LHCN-M2 (cell line): ENCODE measurements around the gene S100B. TPM values are rescaled to one million over a fixed set of nuclear protein-coding genes. Genes with fewer than 3 reads are reported as not detected.
"Not testable (repeated sequence)": the region's sequence is repeated elsewhere in the genome, so short reads cannot be mapped to it uniquely, and the experiment has no call there.

Experiments used
- DNase-seq: peaks from one replicate; pipeline ENCODE4 v3.0.0-alpha.2; 2012; ENCODE audit warnings: low read depth
- polyA plus RNA-seq: library from polyadenylated mRNA; unstranded; fragments of >200 nt; gene quantifications from one replicate; pipeline ENCODE4 v1.2.1, GENCODE V29; 2012; ENCODE audit warnings: missing spikeins
- total RNA-seq: library from RNA; depleted of rRNA; stranded (reverse); fragments of >200 nt; gene quantifications from 2 replicates; pipeline ENCODE4 v1.2.3, GENCODE V29; 2014; rRNA removed

S100B gene
- total RNA-seq: not detected in 2 replicates
- not detected for polyA plus RNA-seq

DNA sequence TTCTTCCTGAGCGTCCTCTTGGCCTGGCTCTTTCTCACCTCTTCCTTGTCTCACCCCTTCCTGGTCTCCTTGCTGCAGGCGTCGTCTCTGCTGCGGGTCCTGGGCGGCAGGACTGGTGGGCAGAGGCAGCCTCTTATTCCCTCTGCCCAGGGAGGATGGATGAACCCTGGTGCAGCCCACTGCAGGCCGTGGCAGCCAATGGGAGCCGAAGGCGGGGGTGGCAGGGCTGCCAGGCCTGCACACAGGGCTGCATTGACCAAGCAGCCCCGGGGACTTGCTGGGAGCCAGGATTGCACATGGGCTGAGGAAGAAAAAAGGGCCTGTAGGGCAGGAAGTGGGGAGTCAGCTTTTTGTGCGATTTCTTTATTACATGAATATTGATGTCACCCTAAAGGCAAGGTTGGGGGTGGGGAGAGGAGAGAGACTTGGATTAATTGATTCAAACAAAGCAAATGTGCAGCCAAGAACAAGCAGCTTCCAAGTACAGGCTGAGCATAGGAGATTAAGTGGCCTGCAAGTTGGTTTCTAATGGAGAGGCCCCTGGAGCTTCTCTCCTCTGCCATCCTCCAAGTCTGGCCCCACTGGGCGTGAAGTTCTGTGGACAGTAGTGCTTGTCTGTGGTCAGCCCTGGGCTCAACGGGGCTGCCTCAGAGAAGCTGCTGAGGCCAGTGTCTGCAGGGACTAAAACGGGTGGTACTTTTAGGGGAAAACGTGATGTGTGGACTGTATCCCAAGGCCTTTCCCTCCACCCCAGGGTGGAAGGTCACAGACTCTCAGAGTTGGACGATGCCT lies at the start of gene S100B:
TSS of gene S100B (minus strand) at position 108 of the 792 bp plus-strand sequence. CDS start 2,667 bp downstream, outside the sequence.
- no peak for DNase-seq

DNA sequence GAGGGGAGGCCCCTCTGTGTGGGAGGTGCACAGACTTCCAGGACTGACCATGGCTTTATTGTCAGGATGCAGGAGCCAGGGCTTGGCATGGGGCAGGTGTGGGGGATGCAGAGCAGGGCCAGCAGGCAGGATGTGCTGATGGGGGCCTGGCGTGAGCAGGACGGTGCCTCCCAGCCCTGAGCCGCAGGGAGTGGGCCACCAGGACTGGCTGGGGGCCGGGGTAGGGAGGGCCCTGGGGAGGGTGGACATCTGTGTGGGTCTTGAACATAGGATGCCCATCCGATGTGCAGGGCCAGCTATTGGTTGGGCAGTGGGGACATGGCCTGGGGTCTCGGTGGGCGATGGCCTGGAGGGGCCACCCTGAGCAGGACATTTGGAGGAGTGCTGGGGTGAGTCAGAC lies 46.2 kb upstream of the S100B start:
- no peak for DNase-seq

DNA sequence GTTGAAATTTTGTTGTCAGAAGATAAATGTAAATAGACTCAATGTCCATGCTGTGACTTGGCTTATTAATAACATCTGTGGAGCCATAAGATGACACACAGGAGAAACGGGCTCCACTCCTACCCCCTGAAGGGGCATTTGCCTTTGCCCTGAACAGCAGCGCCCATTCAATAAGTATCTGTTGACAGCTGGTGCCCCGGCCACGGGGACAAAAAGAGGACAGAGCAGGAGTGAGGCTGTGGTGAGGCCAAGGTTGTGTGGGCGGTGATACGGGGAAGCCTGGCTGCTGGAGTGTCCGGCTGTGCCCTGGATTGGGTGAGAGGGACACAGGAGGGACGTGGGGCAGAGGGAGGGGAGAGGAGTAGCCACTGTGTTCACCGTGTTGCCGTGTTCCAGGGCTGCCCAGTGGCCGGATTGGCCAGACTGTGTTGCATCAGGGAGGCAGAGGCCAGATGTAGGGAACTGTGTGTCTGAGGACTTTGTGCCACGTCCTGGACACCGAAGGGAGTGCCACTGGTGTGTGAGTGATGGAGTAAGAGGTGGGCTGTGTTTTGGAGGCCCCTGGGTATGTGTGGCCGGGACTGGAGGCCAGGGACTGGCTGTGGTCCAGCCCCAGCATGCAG lies 45.7 kb upstream of the S100B start:
- DNase-seq: no peak

DNA sequence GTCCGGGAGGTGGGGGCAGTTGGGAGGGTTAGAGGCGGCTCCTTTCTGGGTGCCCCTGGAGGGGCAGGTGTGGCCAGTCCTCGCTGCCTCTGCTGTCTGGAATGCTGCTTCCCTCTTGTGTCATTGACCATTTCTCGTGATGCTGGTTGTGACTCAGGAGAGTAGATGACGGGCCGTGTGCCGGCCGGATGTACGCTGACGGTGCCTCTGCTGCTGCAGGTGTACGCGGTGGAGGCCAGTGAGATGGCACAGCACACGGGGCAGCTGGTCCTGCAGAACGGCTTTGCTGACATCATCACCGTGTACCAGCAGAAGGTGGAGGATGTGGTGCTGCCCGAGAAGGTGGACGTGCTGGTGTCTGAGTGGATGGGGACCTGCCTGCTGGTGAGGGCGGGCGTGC lies 44.5 kb upstream of the S100B start:
- no peak for DNase-seq

DNA sequence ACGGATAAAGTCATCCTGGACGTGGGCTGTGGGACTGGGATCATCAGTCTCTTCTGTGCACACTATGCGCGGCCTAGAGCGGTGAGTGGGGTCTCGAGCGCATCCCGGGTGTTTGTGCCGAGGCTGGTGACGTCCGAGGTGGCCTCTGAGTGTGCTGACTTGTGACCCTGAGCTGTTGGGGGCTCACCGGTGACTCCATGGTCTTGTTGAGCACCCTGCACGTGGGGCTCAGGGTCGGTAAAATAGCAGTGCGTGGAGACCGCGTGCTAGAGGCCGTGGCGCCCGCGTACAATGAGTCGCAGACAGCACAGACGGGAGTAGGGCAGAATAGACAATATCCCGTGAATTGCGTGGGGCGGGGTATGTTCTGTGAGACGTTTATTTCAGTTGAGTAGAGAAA lies 43.7 kb upstream of the S100B start:
- DNase-seq: no peak

DNA sequence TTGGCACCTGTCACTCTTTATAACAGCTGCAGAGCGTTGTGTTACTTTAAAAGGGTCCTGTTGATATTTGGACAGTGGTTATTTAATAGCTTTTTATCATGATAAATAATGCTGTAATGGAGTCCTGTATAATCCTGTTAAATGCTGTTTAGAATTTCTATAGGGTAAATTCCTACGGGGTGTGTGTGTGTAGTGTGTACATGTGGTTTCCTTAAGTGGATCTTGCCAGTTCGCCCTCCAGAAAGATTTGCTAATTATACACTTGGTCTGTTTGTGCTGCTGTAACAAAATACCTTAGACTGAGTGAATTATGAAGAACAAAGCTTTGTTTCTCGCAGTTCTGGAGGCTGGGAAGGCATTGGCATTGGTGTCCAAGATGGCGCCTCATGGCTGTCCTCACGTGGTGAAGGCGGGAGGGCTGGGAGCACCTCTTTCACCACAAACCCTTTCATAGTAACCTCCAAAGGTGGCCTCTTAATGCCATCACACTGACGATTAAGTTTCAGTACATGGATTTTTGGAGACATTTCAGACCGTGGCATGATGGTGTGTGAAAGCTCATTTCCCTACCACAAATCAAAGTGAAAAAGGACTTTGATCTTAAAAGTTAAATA lies 41.8 kb upstream of the S100B start:
- no peak for DNase-seq

DNA sequence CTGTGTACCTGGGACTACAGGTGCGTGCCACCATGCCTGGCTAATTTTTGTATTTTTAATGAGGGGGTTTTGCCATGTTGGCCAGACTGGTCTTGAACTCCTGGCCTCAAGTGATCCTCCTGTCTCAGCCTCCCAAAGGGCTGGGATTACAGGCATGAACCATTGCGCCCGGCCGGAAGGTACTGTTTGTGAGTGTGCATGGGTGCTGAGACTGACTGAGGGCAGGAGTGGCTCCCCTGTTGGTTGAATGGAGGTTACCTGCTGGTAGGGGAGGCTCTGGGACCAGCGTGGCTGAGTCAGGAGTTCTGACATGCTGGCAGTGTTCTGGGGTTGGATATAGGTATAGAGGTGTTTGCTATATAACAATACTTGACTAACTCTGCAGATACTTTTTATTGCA lies 41.0 kb upstream of the S100B start:
- no peak for DNase-seq

DNA sequence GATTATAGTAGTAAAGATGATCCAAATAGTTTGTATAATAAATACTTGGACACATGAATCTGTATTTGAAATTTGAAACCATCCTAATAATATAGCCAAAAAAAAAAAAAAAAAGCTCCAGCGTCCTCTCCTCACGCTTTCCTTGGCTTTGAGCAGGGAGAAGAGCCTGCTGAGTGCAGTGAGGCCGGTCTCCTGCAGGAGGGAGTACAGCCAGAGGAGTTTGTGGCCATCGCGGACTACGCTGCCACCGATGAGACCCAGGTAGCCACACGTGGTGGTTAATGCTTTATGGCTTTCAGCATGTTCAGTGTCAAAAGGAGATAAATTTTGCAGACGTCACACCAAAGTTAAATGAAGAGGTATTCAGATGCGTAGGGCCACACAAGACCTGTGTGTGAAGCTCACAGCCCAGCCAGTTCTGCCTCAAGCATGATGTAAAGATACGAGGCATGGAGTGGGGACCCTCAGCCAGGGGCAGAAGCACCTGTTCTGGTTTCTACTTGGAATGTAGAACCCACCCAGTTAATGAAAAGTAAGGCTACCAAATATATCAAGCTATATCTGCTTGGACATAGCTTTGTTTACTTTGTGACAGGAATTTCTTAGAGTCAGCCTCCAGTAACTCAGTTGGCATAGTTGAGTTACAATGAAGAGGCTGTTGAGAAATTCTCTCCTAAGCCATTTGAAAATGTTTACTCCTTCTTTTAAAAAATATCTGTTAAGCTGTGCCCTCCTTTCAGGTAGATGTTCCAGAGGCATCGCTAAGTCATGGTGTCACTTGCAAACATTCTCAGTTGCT lies 38.7 kb upstream of the S100B start:
- DNase-seq: no peak

DNA sequence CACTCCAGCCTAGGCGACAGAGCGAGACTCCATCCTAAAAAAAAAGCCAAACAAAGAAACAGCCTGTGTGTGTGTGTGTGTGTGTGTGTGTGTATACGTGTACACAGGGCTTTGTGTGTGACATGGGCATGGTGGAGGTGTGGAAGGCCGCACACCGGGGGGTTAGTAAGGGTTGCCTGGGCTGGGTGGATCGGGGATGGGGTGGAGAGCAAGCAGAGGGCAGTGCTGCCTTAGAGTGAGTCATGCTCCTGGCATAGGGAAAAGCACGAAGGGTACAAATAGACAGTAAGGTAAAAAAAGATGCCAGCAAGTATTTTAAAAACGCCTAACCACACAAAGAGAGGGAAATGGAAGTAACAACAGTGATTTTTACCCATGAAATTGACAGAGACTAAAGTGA lies 36.8 kb upstream of the S100B start:
- DNase-seq: peak; percentile 20

DNA sequence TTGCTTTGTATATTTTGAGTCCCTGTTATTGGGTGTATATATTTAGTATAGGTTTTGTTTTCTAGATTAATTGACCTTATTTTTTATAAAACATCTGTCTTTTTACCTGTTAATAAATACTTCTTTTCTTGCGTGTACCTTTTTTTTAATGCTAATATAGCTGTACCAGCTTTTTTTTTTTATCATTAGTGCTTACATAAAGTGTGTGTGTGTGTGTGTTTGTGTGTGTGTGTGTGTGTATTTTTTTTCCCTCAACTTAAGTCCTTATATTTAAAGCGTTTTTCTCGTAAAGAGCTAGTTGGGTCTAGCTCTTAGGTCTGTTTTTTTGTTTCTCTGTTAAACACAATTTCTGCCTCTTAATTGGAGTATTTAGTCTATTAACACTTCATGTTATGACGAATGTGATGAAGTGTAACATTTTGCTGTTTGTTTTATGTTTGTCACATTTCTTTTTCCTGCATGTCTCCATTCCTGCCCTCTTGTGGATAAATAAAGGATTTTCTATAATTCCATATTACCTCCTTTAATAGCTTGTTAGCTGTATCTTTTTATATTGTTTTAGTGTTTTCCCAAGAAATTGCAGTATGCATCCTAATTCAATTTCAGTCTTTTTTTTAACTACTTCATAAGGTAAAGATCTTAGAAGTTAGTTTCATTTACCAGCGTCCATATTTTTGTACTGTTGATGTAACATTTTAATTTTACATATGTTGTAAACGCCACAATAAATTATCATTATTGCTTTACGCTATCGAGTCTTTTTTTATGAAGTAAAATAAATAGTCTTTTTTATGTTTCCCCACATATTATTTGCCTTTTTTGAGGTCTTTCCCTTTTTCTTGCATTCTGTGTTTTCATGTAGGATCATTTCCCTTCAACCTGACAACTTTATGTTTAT lies 34.9 kb upstream of the S100B start:
- peak; percentile 34 for DNase-seq

DNA sequence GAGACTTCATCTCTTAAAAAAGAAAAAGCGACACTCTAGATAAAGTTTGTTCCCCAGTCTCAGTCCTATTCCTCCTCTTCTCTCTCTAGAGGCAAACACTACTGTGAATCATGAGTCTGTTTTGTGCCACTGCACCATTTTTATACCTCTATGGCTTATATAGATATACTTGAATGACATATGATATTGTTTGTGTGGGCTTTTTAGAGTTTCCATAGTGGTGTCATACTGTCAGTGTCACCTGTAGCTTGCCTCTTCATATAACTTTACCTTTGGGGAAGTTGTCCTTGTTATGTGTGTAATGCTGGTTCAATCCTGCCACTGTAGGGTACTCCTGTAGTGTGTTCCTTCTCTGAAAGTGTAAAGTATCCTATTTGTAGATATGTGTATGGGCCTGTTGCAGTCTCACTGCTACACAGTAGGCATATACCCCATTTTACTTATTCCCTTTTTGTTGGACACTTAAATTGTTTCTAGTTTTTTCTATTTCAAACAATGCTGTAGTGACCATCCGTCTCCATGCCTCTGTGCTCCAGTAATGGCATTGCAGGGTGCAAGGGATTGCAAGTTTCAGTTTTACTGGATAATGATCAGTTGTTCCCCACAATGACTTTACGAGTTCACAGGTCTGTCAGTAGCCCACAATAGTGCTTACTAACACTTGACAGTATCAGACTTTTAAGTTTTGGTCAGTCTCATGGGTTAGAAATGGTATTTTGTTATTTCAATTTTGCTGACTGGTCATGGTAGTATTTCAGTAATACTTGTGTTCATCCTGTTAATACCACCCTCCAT lies 33.3 kb upstream of the S100B start:
- DNase-seq: peak; percentile 21

DNA sequence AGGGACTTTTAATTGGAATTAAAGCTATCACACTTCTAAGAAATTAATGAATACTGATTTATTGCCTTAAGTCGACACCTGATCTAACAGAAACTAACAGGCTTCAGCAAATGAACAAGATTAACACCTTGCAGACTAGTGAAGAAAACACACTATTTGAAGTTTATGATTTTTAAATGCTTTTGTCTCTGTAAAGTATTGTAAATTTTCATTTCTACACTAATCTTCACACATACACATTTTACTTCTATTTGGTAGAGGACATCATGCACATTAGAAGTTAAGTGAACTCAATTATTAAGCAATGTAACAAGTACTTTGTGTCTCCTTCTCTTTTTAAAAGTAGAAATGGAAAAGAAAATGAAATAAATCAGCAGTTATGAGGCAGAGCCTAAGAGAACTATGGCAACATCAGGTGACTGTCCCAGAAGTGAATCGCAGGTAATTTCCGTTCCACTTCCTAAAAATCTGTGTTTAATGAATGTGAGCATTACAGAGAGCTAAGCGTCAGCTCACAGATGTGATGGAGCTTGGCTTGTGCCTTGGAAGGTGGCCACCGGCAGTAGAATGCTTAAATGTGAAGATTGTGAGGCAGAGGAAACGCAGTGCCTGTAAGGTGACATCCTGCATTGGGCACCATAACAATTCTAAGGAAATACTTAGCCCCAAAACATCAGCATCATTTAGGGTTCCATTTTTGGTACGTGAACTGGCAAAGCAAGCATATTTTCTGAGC lies 31.8 kb upstream of the S100B start:
- no peak for DNase-seq

DNA sequence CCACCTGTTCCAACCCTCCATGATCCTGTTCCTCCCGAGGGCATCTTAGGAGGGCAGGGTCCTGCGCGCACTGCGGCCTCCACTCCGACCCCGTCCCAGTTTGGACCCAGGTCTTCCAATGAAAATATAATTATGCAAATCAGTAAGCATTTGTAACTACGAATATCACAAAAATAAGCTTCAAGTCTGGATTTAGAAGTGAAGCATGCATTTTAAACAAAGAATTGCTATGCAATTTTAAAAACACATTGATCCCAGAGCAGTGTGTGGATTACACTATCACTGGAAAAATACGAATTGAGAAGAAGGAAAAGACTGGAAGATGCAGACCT lies 31.3 kb upstream of the S100B start:
- no peak for DNase-seq

DNA sequence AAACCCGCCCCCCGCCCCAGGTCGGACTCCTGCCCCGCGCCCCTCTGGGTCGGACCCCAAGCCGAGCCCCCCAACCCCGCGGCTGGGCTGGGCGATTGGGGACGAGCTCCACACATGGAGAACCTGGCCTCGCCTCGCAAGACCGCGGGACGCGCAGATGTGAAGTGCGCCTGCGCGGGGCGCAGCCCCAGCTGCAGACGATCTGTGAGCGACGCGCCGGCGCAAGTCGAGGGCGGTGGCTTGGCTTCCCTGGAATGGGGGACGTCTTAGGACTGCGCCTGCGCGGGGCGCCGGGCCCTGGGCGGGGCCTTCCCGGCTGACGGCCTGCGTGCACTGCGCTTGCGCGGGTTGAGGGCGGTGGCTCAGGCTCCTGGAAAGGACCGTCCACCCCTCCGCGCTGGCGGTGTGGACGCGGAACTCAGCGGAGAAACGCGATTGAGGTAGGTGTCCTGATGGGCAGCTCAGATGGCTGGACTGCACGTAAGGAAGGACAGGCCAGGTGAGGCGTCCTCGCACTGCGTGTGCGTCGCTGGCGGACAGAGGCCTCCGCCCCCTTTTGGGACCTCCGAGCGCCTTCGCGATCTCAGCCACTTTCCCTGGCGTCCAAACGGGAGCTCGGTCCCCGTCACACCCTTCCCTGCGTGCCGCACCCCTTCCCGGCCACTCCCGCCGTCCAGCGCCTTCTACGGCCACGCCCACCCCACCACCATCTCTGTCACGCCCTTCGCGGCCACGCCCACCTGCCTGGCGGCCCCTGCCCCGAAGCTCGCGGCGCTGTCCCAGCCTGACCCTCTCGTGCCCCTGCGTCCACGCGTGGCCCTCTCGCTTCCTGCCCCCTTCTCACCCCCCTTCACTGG lies 30.7 kb upstream of the S100B start, which contains the start of gene PRMT2:
TSS of gene PRMT2 (plus strand) at position 351 of the 857 bp plus-strand sequence. CDS start 1,278 bp downstream, outside the sequence.
- peak; percentile 95 for DNase-seq

DNA sequence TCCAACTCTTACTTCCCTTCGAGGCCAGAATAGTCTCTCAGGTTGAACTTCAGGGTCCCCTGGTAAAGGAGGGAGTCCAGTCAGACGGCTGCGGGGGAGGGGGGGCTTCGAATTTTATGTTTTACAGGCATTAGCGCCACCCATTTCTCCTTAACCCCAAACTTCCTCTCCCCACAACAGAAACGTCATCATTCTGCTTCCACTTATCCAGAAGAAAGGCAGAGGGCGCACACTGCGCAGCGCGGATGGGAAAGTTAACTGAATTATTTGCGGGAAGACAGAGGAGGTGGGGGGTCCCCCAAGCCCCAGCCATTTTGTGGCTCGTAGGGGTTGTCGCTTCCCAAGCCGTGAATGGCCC lies 30.1 kb upstream of the S100B start:
- peak; percentile 91 for DNase-seq

DNA sequence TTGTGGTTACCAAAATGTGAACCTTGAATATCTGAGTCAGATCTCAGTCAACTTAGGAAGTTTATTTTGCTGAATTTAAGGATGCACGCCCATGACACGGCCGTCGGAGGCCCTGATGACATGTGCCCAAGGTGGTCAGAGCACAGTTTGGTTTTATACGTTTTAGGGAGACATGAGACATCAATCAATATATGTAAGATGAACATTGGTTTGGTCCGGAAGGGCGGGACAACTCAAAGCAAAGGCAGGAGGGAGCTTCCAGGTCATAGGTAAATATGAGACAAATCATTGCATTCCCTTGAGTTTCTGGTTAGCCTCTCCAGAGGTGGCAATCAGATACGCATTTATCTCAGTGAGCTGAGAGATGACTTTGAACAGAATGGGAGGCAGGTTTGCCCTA lies 29.5 kb upstream of the S100B start:
- no peak for DNase-seq

DNA sequence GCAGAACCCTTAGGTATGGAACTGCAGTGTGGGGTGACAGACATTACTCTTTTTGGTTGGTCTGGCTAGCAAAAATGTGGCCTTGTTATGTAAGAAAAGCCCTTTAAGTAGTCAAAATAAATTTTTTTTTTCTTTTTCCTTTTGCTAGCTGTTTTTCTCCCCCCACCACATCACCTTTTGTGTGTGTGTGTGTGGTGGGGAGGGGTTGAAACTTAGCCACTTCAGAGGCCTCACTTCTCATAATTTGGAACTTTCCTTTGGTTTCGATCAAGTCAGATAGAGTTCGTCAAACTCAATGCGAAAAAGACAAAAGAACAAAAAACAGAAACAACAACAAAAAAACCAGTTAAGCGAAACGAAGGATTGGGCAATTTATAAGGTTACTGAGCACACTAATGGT lies 28.7 kb upstream of the S100B start:
- no peak for DNase-seq

DNA sequence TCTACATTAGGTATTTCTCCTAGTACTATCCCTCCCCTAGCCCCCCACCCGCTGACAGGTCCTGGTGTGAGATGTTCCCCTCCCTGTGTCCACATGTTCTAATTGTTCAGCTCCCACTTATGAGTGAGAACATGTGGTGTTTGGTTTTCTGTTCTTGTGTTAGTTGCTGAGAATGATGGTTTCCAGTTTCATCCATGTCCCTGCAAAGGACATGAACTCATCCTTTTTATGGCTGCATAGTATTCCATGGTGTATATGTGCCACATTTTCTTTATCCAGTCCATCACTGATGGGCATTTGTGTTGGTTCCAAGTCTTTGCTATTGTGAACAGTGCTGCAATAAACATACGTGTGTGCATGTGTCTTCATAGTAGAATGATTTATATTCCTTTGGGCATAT lies 26.0 kb upstream of the S100B start:
- DNase-seq: not testable (repeated sequence)
